Measurements from ENCODE around the gene VSX2.

VSX2 gene

GRCh38 chr14:74275241-74275841 lies 36.1 kb downstream of the VSX2 start:
- TF ChIP-seq, protein P1, sequence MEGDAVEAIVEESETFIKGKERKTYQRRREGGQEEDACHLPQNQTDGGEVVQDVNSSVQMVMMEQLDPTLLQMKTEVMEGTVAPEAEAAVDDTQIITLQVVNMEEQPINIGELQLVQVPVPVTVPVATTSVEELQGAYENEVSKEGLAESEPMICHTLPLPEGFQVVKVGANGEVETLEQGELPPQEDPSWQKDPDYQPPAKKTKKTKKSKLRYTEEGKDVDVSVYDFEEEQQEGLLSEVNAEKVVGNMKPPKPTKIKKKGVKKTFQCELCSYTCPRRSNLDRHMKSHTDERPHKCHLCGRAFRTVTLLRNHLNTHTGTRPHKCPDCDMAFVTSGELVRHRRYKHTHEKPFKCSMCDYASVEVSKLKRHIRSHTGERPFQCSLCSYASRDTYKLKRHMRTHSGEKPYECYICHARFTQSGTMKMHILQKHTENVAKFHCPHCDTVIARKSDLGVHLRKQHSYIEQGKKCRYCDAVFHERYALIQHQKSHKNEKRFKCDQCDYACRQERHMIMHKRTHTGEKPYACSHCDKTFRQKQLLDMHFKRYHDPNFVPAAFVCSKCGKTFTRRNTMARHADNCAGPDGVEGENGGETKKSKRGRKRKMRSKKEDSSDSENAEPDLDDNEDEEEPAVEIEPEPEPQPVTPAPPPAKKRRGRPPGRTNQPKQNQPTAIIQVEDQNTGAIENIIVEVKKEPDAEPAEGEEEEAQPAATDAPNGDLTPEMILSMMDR (IDR thresholded peaks at IDR 0.05; ENCODE audit: low read depth, low read length, missing control alignments): no peak
- H3K4me3 ChIP-seq (replicated peaks; ENCODE audit: low read depth, low read length): no peak overlapping the region
- DNase-seq (ENCODE audit: extremely low read depth, low read depth): peak; percentile 20

- TF ChIP-seq, protein P1 (IDR thresholded peaks at IDR 0.05; ENCODE audit: low read depth, low read length, missing control alignments): no peak
- no peak for DNase-seq (ENCODE audit: extremely low read depth, low read depth)
- H3K4me3 ChIP-seq (replicated peaks; ENCODE audit: low read depth, low read length): no peak overlapping the region
Measured at GRCh38 chr14:74278080-74278479, 38.8 kb downstream of the VSX2 start.

DNA sequence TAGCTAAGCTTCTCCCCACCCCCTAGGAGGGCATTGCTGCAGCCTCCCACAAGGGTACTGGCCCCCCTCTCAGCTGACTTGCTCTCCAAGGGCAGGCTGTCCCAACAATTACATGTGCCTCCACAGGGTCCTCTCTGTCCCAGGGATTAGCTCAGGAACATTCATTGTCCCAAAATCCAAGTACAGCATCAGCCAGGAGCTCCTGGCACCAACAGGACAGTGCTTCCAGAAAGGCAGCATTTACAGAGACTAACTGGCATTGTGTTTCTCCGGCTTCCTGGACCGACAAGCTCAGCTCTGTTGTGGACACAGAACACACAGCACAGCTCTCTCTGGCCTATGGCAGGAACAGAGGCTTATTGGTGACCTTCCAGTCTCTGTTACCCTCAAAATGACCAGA lies 41.8 kb downstream of the VSX2 start:
- DNase-seq (ENCODE audit: extremely low read depth, low read depth): no peak
- H3K4me3 ChIP-seq (replicated peaks; ENCODE audit: low read depth, low read length): no peak overlapping the region
- TF ChIP-seq, protein P1 (IDR thresholded peaks at IDR 0.05; ENCODE audit: low read depth, low read length, missing control alignments): no peak

- TF ChIP-seq, protein P1 (IDR thresholded peaks at IDR 0.05; ENCODE audit: low read depth, low read length, missing control alignments): no peak
- H3K4me3 ChIP-seq (replicated peaks; ENCODE audit: low read depth, low read length): no peak overlapping the region
- DNase-seq (ENCODE audit: extremely low read depth, low read depth): no peak
Measured at GRCh38 chr14:74286736-74287135, 47.5 kb downstream of the VSX2 start.

DNA sequence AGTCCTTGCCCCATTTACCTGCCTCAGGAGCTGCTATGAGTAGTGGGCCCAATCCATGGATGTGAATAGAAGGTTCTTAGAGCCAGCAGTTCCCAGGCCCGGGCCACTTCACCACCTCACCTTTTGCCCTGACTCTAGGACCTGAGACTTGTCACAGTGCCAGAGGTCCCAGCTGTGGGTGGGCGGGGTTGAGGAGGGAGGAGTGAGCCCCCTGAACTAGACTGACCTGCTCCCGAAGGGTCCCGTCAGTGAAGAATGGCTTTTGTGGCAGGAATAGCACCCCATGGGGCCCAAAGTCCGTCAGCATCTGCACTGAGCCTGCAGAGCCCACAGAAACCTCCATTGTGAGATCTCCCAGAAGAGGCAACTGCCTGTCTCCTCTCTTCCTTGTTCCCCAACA lies 50.6 kb downstream of the VSX2 start:
- no peak overlapping the region for H3K4me3 ChIP-seq (replicated peaks; ENCODE audit: low read depth, low read length)
- no peak for DNase-seq (ENCODE audit: extremely low read depth, low read depth)
- TF ChIP-seq, protein P1 (IDR thresholded peaks at IDR 0.05; ENCODE audit: low read depth, low read length, missing control alignments): no peak

DNA sequence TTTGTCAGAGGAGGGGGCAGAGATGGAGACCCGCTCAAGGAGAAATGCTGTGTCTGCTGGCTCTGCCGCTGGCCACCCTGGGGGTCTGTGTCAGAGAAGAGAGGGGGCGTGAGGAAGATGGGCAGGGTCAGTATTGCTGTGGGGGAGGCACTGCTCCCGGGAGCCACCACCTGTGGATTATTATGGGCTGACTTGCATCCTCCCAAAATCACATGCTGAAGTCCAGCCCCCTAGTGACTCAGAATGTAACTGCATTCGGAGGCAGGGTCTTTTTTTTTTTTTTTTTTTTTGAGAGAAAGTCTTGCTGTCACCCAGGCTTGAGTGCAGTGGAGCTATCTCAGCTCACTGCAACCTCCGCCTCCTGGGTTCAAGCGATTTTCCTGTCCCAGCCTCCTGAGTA lies 51.2 kb downstream of the VSX2 start:
- TF ChIP-seq, protein P1 (IDR thresholded peaks at IDR 0.05; ENCODE audit: low read depth, low read length, missing control alignments): peak; percentile 55
- H3K4me3 ChIP-seq (replicated peaks; ENCODE audit: low read depth, low read length): no peak overlapping the region
- no peak for DNase-seq (ENCODE audit: extremely low read depth, low read depth)

DNA sequence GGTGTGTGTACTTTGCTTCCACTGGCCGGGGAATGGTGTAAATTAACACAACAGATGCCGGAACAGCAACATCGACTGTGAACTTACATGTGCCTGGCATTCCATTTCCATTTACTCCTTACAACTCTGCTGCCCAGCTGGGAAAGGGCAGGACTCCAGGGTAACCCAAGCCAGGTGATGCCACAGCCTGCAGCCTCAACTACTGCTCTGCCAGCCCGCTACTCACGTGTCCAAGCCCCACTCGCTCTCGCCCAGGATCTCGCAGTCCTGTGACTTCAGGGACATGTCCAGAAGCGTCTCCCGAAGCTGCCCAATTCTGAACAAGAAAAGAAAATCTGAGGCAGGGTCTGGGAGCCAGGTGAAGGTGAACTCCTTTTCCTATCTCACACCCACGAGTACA lies 52.8 kb downstream of the VSX2 start:
- no peak for DNase-seq (ENCODE audit: extremely low read depth, low read depth)
- TF ChIP-seq, protein P1 (IDR thresholded peaks at IDR 0.05; ENCODE audit: low read depth, low read length, missing control alignments): no peak
- H3K4me3 ChIP-seq (replicated peaks; ENCODE audit: low read depth, low read length): no peak overlapping the region
